Glutamatergic neuron (in vitro differentiated cells): ENCODE measurements around the gene ARHGAP45. TPM values are rescaled to one million over a fixed set of nuclear protein-coding genes. Genes with fewer than 3 reads are reported as not detected.
A peak's percentile ranks its signal among the peaks of the same experiment; 100 is the strongest.

ENCODE experiments used
- DNase-seq: peaks from one replicate; pipeline ENCODE4 v3.0.0; 2022
- H3K27ac Mint-ChIP-seq: one replicate; pipeline ENCODE4 v1.8.0; 2020; ENCODE audit warnings: mild to moderate bottlenecking, mixed read lengths, inconsistent platforms; ENCODE audit not compliant: unreplicated experiment
- H3K27me3 Mint-ChIP-seq: one replicate; pipeline ENCODE4 v1.8.0; 2020; ENCODE audit warnings: mild to moderate bottlenecking, moderate library complexity, mixed read lengths, inconsistent platforms; ENCODE audit not compliant: unreplicated experiment
- H3K36me3 Mint-ChIP-seq: one replicate; pipeline ENCODE4 v1.8.0; 2020; ENCODE audit warnings: mild to moderate bottlenecking, mixed read lengths, inconsistent platforms; ENCODE audit not compliant: unreplicated experiment
- H3K4me1 Mint-ChIP-seq: one replicate; pipeline ENCODE4 v1.8.0; 2020; ENCODE audit warnings: mild to moderate bottlenecking, low read depth, mixed read lengths, inconsistent platforms; ENCODE audit not compliant: unreplicated experiment
- H3K4me3 Mint-ChIP-seq: one replicate; pipeline ENCODE4 v1.8.0; 2020; ENCODE audit warnings: mild to moderate bottlenecking, mixed read lengths, inconsistent platforms; ENCODE audit not compliant: unreplicated experiment
- H3K9me3 Mint-ChIP-seq: one replicate; pipeline ENCODE4 v1.8.0; 2020; ENCODE audit warnings: mild to moderate bottlenecking, moderate library complexity, mixed read lengths, inconsistent platforms; ENCODE audit not compliant: unreplicated experiment
- total RNA-seq: library from RNA; stranded (reverse); fragmentation: NEBNext Ultra II Directional; extraction: Animal tissue kit (Norgen Biotek cat#: 25700); gene quantifications from one replicate; pipeline ENCODE4 v1.2.1, GENCODE V29; 2021; ENCODE audit not compliant: unreplicated experiment
- TF ChIP-seq, protein P1 (sequence below): fragments of 200-600 bp; sonication (generic); IDR thresholded peaks from one replicate; pipeline ENCODE4 v1.5.0; 2021; ENCODE audit not compliant: partially characterized antibody, unreplicated experiment

The ARHGAP45 gene
- total RNA-seq, 1 donor from 2014 or later, result 1.7 TPM

DNA sequence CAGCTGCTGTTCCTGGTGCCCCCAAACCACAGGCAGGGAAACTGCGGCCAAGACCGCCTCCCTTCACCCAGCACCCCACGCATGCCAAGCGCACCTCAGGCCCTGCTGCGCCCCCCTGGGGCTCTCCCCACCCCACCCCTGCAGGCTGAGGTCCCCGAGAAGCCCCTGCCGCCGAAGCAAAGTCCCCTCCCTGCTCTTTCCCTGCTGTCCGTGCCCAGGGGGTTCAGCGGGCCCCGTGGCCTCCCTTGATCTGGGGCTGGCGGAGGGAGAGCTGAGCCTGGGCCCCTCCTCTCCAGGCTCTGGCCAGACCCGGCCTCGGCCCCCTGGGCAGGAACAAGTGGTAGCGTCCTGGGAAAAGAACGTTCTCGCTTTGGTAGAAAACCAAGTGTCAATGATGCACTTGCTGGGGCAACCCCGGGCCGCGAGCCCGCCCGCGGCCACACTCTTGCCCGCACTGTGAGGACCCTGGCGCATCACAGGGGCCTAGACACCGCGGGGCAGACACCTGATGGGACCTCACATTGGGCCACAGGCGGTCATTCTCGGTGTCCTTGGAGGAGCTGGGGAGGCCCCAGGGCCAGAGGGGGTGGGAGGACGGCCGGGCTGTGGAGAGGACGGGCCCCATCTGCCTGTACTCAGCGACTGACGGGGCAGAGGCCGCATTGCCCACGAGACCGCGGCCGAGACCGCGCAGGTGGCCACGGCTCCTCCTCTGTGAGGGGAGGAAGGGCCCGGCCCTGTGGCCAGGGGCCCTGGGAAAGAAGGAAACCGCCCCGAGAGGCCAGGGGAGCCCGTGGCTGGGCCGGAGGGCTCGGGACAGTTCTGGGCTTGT is 65.8 kb downstream of the ARHGAP45 start:
- TF ChIP-seq, protein P1, sequence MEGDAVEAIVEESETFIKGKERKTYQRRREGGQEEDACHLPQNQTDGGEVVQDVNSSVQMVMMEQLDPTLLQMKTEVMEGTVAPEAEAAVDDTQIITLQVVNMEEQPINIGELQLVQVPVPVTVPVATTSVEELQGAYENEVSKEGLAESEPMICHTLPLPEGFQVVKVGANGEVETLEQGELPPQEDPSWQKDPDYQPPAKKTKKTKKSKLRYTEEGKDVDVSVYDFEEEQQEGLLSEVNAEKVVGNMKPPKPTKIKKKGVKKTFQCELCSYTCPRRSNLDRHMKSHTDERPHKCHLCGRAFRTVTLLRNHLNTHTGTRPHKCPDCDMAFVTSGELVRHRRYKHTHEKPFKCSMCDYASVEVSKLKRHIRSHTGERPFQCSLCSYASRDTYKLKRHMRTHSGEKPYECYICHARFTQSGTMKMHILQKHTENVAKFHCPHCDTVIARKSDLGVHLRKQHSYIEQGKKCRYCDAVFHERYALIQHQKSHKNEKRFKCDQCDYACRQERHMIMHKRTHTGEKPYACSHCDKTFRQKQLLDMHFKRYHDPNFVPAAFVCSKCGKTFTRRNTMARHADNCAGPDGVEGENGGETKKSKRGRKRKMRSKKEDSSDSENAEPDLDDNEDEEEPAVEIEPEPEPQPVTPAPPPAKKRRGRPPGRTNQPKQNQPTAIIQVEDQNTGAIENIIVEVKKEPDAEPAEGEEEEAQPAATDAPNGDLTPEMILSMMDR, result no peak
- no peak overlapping the region for H3K4me3 Mint-ChIP-seq
- peaks cover 2% of the 10 kb centered on the region for H3K27me3 Mint-ChIP-seq
- no peak for DNase-seq
- peaks cover 2% of the 10 kb centered on the region for H3K4me1 Mint-ChIP-seq
- H3K9me3 Mint-ChIP-seq, result peaks cover 3% of the 10 kb centered on the region
- H3K27ac Mint-ChIP-seq, result no peak overlapping the region
- no peaks in the 10 kb centered on the region for H3K36me3 Mint-ChIP-seq

DNA sequence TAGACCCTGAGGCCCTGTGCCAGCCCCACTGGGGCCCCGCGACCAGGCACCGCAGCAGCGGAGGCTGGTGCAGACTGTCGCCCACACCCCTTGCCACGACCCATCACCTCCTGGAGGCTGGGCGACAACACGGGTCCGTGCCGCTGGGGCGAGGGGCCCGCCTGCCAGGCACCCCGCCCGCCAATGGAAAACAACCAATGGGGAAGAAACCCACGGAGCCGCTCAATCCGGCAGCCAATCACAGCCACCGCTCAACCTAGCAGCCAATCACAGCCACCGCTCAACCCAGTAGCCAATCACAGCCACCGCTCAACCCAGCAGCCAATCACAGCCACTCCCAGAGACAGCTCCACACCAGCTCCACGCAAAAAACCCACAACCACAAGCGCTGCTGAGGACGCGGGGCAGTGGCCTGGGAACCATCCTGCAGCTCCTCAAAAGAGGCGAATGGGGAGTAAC is 66.5 kb downstream of the ARHGAP45 start:
- H3K36me3 Mint-ChIP-seq, result no peaks in the 10 kb centered on the region
- no peak for DNase-seq
- H3K4me3 Mint-ChIP-seq, result no peak overlapping the region
- TF ChIP-seq, protein P1, result no peak
- peaks cover 4% of the 10 kb centered on the region for H3K4me1 Mint-ChIP-seq
- no peak overlapping the region for H3K27ac Mint-ChIP-seq
- peaks cover 5% of the 10 kb centered on the region for H3K9me3 Mint-ChIP-seq
- no peaks in the 10 kb centered on the region for H3K27me3 Mint-ChIP-seq

DNA sequence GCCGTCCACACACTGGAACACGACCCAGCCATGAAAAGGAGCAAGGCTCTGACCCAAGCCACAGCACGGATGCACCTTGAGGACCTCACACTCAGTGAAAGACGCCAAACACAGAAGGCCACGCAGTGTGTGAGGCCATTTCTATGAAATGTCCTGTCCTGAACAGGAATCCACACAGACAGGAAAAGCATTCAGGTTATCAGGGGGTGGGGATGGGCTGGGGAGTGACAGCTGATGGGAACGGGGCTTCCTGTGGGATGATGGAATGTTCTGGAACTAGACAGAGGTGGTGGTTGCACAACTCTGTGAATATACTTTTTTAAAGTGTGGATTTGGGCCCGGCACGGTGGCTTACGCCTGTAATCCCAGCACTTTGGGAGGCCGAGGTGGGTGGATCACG is 67.5 kb downstream of the ARHGAP45 start:
- Mint-ChIP-seq H3K36me3 (no peaks in the 10 kb centered on the region), H3K9me3 (peaks cover 6% of the 10 kb centered on the region), H3K27ac (no peak overlapping the region), H3K4me3 (no peak overlapping the region), H3K27me3 (peaks cover 2% of the 10 kb centered on the region), H3K4me1 (peaks cover 6% of the 10 kb centered on the region)
- TF ChIP-seq, protein P1, result no peak
- no peak for DNase-seq

DNA sequence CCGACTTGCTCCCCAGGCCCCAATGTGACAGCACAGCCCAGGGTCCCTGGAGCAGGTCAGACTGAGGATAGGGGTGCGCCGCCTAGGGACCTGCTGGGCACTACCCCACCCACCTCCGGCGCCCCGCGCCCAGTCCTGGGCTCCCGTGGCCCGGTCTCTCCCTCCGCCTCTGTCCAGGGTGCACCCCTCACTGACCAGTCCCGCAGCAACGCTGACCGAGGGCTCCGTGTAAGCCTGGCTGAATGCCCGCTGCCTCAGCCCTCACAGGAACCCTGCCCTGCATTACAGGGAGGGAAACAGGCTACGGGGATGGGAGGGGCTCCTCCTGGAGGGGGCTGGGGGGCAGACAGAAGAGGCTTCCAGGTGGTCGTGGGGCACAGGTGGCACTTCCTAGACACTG is 68.5 kb downstream of the ARHGAP45 start:
- H3K36me3 Mint-ChIP-seq, result no peaks in the 10 kb centered on the region
- H3K27ac Mint-ChIP-seq, result no peak overlapping the region
- H3K9me3 Mint-ChIP-seq, result peaks cover 9% of the 10 kb centered on the region
- H3K4me3 Mint-ChIP-seq, result no peak overlapping the region
- peaks cover 5% of the 10 kb centered on the region for H3K27me3 Mint-ChIP-seq
- TF ChIP-seq, protein P1, result no peak
- DNase-seq, result no peak
- H3K4me1 Mint-ChIP-seq, result peaks cover 6% of the 10 kb centered on the region

DNA sequence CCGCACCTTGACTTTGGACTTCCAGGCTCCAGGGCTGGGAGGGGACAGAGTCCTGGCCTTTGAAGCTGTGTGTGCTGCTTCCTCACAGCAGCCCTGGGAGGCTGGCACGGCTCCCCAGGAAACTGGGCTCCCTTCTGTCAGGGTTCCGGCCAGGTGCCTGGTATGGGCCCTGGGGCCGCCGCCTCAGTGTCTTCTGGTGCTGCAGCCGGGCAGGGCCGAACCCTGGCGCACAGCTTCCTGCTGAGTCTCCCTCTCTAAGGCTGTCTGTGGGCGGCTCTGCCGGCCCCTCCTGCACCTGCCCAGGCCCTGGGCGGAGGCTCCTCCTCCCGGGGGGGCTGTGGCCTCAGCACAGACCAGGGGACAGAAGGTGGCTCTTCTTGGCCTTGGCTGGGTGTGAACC is 69.2 kb downstream of the ARHGAP45 start:
- peak overlapping the region; percentile 31 for H3K4me3 Mint-ChIP-seq
- peaks cover 9% of the 10 kb centered on the region for H3K9me3 Mint-ChIP-seq
- peaks cover 5% of the 10 kb centered on the region for H3K27me3 Mint-ChIP-seq
- DNase-seq, result no peak
- TF ChIP-seq, protein P1, result no peak
- H3K4me1 Mint-ChIP-seq, result peaks cover 6% of the 10 kb centered on the region
- H3K36me3 Mint-ChIP-seq, result no peaks in the 10 kb centered on the region
- H3K27ac Mint-ChIP-seq, result no peak overlapping the region
